ENCODE results near the gene FN3K.
A peak's percentile ranks its signal among the peaks of the same experiment; 100 is the strongest.

FN3K gene

DNA sequence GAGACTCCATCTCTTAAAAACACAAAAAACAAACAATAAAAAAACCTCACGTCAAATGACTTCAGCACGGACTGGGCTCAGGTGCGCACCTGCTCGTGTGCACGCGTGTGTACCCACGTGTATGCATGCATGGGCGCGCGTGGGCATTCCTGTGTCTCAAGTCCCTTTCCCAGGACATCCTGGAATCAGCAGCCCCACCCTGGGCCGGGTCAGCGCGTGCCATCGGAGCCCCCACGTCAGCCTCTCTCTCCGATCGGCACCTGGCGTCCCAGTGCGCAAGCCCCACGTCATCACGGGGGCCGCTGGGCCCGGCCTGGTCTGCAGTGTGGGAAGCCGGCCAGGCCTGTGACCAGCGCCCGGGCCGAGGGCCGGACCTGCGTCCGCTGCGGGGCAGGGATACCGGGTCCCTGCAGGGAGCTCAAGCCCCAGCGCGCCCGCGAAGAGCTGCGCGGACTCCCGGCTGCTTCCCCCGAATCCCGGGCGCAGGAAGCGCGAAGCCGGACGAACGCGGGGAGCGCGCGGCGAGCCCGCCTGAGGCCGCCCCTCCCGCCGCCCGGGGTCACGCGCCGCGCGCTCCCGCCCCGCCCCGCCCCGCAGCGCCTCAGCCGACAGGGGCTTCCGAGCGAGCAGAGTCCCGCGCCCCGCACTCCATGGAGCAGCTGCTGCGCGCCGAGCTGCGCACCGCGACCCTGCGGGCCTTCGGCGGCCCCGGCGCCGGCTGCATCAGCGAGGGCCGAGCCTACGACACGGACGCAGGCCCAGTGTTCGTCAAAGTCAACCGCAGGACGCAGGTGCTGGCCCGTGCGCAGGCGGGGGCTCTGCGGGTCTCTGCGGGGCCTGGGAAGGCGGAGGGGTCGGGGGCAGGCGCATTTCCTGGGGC, at the start of gene FN3K:
Gene FN3K (plus strand): TSS at position 629 of the 880 bp plus-strand sequence. CDS start 22 bp downstream, at position 651.
- DNase-seq = no peak

DNA sequence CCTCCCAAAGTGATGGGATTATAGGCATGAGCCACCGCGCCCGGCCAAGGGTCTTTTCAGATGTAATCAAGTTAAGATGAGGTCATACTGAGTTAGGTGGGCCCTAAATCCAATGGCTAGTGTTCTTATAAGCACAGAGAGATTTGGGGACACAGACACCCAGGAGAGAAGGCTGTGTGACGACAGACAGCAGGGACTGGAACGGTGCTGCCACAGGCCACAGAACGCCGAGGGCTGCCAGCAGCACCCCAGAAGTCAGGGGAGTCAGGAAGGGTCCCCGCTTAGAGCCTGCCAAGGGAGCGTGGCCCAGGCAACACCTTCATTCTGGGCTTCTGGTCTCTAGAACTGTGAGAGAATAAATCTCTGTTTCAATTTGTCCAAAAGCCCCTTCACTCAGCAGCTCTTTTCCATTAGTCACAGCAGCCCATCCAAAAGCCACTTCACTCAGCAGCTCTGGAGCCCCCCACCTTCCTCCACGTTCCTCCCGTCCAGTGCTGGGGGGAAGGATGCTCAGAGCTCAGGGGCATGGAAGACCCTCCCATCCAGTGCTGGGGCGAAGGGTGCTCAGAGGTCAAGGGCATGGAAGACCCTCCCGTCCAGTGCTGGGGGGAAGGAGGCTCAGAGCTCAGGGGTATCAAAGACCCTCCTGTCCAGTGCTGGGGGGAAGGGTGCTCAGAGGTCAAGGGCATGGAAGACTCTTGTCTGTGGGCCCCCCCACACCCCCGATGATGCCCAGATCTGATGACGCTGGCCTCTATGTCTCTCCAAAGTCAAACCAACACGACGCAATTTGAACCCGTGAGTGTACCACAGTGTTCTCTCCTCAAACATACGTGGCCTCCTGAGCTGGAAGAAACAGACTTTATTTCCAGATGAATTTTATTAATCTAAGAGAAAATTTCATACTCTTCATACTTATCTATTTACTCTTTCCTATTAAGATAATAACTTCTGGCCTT, 48.8 kb upstream of the FN3K start:
- DNase-seq = no peak

DNA sequence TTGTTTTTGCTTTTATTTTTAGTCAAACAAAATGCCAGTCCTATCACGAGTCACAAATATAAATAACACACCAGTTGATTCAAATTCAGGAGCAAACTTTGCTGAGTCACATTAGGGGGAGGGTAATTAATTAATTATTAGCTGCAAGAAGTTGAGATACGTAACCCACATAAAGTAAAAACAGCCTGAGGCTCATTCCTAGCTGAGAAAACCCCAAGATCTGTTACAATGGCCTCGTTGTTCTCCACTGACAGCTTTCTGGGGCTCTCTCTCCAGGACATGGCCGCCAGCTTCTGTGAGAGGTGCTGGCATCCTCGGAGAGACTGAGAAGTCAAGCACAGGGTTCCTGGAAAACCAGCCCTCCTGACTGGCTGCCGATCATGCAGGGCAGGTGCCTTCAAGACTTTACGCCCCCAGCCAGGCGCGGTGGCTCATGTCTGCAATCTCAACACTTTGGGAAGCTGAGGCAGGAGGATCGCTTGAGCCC, 48.0 kb upstream of the FN3K start:
- DNase-seq = no peak

DNA sequence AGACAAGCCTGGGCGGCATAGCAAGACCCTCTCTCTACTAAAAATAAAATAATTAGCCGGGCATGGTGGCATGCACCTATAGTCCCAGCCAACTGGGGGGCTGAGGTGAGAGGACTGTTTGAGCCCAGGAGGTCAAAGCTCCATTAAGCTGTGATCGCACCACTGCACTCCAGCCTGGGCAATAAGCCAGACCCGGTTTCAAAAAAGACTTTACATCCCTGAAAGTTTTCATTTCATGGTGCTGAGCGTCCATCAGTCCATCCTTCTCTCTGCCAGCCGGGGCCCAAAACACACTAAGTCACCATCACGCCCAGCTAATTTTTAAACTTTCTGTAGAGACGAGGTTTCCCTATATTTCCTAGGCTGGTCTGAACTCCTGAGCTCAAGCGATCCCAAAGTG, 47.5 kb upstream of the FN3K start:
- no peak for DNase-seq

DNA sequence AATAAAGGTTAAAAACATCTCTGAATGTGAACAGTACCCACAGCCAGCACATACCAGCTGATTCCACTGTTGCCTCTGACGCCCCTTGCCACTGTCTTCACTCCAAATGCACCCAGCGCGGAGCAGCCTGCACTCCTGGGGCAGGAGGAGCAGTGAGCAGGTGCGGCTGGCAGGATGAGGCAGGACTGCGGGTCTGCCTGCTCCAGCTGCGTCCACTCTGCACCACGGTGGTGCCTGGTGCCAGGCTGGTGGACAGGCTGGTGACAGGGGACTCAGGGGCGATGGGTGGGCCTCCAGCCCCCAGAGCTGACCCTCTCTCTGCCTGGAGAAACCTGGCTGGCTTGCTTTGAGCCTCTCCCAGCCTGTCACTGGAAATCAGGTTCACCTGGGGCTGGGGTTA, 46.3 kb upstream of the FN3K start:
- DNase-seq = no peak

DNA sequence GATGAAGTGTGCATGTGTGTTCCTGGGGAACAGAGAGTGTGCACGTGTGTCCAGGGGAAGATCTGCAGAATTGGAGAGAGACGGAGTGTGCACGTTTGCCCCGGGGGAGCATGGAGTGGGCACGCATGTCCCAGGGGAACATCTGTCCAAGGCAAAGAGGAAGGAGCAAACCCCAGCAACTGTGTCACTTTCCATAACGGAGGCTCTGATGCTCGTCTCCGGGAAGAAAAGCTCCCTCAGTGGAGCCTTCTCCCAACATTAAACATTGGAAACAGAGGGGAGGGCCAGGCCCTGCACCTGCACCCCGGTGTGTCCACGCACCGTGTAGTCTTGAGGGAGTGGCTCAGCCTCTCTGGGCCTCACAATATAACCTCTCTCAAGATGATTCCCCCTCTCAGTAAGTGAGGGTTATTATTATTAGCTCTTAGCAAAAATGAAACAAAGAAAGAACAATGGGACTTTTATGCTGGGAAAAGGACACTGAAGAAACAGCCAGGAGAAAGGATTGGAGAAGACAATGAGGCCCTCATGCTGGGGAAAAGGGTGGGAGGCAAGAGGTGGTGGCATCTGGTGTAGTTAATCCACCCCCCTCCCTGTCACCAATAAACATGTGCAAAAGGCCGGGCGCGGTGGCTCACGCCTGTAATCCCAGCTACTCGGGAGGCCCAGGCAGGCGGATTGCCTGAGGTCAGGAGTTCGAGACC, 44.5 kb upstream of the FN3K start:
- DNase-seq = no peak

DNA sequence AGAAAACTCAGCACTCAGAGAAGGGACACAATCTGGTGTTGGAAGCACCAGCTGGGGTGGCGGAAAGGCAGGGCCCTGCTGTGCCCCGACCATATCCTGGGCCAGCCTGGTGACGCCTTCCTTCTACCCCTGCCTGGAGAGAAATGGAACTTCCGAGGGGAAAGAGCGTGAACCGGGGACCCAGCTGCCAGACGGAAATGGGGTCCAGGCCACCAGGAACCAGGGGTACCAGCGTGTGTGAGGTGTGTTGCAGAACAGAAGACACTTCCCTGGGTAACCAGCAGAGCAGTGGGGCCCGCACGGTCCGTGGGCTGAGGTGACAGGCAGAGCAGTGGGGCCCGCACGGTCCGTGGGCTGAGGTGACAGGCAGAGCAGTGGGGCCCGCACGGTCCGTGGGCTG, 43.7 kb upstream of the FN3K start:
- DNase-seq = no peak

DNA sequence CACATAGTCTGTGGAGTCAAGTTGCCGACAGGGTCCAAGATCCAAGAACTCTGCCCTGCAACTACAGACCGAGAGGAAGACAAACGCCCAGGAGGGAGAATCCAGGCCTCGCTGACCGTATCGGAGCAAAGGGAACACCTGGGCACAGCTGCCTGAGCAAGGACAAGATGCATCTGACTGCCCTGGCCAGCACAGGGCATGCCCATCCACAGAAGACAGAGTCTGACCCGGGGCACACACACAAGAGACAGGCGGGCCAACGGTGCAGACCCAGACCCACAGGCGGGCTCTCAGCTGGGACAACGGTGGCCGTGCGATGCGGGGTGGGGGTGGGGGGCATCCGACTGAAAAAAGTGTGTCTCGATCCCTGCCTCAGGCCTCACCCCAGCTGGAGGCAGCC, 43.1 kb upstream of the FN3K start:
- DNase-seq = no peak

DNA sequence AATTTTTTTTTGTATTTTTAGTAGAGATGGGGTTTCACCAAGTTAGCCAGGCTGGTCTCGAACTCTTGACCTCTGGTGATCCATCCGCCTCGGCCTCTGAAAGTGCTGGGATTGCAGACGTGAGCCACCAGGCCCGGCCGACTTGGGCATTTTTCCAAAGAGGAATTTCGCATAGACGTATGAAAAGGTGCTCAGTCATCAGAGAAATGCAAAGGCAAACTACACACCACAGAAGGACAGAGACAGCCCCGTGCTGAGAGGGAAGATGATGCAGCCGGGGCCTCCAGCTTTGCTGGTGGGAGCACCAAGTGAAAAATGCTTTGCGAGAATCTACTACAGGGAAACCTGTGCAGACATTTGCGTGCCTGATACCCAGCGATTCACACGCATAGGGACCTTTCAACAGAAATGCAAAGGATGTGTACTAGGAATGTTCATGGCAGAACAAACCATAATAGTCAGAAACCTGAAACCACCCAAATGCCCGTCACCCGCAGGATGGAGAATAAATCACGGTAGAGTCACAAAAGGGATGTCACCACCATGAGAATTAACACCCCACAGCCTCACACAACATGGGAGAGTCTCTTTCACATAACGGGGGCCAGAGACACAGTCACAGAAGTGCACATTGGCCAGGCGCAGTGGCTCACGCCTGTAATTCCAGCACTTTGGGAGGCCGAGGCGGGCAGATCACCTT, 42.1 kb upstream of the FN3K start:
- DNase-seq = no peak

DNA sequence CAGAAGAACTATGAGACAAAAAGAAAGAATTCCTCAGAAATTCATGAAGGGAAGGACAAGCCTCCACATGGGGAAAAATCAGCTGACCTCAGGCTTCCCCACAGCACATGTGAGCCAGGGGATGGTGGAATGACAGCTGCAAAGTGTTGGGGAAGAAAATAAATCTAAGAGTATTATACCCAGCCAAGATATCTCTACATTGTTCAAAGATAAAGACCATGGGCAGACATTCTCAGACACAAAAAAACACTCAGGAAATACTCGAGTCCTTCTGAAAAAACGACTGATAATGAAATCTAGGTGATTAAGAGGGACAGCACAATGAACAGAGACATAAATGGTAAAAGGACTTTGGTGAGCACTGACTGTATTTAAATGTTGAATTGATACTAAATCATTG, 40.8 kb upstream of the FN3K start:
- DNase-seq = no peak

DNA sequence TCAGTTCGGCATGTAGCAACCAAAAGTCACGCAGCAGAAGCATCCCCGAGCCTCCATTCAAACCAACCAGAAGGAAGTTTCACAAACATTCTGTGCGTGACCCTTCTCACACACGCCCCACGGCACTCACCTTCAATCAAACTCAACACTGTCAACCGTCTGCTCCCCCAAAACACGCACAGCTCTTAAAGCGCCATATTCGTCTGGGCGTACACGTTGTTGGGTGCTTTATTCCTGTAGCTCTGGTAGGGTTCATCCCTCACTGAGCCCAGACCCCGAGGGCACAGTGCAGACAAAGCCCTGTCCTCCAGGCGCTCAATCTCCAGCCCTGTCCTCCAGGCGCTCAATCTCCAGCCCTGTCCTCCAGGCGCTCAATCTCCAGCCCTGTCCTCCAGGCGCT, 39.2 kb upstream of the FN3K start:
- DNase-seq = no peak

DNA sequence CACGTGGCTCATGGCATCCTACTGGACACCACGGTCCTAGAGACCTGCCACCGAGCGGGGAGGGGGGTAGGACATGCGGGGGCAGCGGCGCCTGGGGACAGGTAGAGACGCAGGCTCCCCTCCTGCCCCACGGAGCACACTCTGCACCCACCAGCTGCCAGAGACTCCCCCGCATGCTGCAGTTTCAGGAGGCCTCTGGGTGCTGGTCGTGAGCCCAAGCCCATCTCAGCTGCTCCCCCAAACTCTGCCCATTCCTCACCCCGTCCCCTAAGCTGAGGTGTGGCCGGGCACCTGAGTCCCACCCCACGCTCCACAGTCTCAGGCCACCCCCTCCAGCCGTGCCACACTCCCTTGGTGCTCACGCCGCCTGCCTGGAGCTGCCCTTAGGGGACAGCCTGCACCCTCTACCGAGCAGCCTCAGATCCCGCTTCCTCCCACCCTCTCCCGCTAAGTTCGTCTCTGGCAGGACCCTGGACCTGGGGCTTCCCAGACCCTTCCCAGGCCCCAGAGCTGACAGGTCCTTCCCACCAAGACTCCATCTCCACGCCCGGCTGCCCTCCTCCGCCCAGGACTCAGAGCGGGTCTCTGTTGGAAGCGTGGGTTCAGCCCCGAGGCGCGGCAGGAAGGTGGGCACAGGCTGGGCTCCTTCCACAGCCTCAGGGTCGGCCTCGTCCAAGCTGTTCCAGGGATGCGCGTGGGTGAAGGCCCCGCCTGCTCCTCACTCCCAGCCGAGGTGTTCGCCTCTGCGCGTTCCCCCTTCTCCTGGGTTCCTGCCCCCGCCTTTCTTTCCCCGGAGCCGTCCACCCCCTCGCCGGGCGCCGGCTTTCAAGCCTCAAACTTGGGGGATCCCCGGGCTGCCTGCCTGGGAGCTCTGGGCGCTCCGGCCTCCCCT, 38.3 kb upstream of the FN3K start:
- DNase-seq = no peak

DNA sequence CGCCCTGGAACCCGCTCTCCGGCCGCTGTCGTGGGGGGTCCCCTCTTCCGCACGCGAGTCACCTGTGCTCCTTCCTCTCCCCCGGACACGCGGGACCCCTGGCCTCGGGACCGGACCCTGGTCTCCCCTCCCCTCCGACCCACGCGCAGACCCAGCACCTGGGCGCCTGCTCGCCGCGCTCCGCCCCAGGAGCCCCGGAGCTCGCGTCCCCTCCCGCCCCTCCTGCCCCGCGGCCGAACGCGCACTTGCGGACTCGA, 37.7 kb upstream of the FN3K start:
- no peak for DNase-seq

DNA sequence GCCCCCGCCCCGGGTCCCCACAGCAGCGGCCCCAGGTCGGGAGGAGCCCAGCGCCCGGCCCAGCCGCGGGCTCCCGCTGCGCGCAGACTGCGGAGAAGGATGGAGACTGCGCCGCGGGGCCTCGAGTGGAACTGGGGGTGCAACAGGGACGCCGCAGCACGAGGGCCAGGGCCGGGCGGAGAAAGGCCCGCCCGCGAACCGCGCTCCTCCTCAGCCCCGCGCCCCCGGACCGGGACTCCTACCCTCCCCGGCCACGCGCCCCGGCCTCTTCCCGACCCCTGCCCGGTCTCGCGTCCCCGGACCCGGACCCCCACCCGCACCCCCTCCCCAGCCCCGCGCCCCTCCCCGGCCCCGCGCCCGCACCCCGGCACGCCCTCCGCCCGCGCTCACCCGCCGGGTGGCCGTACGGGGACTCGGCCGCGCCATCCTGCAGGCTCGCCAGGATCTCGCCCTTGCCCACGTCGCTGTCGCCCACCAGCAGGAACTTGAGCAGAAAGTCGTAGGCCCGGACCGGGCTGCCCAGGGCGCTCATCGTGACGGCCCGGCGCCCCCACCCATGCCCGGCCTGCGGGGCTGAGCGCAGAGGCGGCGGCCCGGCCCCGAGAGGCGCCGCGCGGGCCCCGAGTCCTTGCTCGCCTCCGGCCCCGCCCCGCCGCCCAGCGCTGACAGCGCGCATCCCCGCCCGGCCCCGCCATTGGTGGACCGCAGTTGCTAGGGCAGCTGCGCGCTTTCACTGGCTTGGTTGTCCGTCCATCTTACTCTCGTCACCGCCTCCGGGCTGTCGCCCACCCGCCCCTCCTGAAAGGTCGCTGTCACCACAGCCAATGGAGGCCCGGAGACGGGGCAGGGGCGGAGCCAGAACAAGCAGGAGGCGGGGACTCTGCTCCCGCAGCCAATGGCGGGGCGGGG, 37.1 kb upstream of the FN3K start, which contains the start of gene RAB40B:
Gene RAB40B (minus strand): TSS at position 634 of the 909 bp plus-strand sequence. CDS start 102 bp downstream, at position 532.
- peak; percentile 99 for DNase-seq

DNA sequence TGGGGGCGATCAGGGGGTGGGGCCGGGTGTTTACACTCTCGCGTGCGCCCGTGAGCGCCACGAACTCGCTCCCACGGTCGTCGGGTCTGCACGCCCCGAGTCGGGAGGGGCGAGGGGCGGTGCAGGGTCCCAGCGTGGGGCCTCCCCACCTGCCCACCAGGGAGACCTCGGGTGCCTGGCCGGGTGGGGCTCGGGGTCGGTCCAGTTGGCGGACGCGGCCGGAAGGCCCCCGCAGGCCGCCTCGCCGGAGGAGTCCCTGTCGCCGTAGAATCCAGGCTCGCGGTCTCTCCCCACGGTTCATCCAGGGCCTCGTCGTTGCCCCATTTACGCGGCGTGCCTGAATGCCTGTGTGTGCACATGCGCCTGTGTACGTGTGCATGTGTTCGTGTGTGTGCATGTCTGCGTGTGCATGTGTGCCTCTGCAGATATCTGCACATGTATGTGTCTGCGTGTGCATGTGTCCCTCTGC, 36.4 kb upstream of the FN3K start:
- no peak for DNase-seq

DNA sequence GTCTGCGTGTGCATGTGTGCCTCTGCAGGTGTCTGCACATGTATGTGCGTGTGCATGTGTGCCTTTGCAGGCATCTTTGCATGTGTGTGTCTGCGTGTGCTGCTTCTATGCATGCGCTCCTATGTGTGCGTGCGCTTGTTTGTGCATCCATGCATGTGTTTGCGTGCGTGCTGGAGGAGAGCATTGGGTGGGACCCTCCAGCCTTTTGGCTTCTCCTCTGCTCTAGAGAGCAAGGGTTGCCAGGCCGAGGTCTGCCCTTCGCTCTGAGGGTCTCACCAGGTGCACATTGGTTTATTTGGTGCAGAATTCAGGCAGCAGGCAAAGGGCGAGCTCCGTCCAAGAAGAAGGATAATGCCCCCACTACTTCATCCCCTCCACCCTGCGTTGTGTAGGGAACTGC, 35.9 kb upstream of the FN3K start:
- no peak for DNase-seq

DNA sequence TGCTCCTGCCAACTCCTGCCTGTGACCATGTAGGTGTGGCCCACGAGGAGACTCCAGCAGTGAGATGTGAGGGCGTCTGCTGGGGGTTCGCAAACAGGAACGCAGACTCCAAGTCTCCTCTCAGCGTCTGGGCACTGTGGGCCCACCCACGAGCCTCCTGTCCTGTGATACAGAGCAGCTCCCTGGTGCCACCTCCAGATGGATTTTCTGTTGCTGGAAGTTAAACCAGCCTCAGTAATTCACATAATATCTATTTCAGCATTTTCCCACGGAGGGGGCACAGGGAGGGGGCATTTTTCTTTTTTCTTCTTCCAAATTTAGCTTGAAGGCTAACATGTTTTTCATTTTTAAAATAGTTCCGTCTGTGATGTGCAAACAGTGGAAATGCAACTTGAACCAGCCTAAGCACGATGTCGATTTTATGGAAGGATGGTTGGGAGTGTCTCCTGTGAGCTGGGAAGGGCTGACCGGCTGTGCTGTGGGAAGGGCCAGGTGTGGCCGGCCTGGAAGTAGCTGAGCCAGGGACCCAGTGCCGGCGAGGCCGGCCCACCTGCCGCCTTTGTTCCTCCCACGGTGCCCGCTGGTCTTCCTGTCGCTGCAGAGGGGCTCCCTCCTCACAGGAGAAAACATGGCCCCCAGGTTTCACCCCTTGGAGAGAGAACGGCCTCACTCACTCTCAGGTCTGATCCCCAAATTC, 33.0 kb upstream of the FN3K start:
- no peak for DNase-seq

DNA sequence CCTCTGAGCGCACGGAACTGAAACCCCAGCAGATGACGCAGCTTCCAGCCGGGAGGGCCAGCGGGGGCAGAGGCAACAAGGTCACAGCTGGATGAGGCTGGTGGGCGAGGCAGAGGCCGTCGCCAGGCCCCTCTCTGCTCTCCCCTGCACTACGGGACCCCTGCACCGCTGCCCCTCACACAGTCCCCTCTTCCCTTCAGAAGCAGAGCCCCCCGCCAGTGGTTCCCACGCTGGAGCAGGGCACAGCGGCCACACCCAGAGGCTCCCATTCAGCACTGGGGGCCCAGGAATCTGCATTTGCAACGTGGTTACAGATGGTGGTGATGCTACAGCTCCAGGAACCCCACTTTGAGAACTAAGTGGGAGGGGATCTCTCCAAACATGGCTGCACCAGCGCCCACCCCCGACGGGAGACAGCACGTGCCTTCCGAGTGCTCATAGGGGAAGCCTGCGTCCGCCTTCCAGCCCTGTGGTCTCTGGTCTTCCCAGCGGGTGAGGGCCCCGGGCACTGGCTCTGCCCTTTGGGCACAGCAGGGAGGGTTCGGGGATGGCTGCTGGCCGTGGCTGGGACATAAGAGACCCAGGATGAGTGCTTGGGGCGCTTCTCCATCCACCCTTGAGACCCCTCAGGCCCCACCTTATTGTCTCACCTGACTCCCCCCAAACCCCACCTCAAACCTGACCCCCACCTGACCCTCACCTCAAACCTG, 32.2 kb upstream of the FN3K start:
- DNase-seq = no peak

All from activated CD4-positive, alpha-beta T cell treated with anti-CD3 and anti-CD28 coated beads, Interleukin-2, amount 50 U/mL, for 4 hours (primary cell).